ENCODE results near the gene REEP5. TPM values are rescaled to one million over a fixed set of nuclear protein-coding genes. Genes with fewer than 3 reads are reported as not detected.
A peak's percentile ranks its signal among the peaks of the same experiment; 100 is the strongest.

The REEP5 gene
- total and polyA plus RNA-seq, 9 of the 15 experiments (the other 6 are each of a cell fraction or from before 2014, with no cell fraction given): 14.7 to 102 (median 36.0) TPM

DNA sequence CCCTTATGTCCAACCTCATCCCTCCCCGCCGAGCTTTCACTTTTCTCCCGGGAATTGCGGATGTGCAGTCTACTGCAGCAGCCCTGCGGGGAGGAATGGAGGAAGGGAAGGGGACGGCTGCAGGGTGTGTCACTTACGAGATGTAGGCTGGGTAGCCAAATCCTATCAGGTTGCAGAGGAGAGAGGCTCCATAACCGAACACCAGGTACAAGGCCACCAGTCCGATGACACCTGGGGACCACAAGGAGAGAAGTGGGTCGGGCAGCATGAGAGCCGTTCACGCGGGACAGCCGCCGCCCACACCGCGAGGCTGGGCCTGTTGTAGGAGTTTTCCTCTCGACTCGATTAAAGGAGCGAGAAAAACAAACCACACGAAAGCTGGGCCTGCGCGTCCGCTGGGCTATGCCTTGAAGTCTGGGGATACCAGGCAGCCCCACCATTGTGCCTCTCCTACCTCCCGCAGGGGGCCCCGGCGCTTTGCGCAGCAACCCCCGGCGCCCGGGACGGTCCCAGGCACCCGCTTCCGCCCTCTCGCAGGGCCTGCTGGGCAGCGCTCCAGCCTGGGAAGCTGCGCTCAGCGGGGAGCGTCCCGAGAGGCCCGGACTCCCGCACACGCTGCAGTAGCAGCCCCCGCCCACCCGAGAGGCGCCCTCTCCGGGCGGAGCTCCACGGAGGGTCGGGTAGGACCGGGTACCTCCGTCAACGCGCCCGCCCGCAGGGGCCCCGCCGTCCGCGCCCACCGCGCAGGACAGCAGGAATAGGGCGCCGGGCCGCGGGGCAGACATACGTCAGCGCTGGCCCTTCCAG is 798 bp downstream of the REEP5 start:
- peak; percentile 74 to 78 (median 78) for DNase-seq (ENCODE audit: extremely low read depth in 1 of 4, low spot score in 3 of 4)
- peaks cover 18 to 20% of the 10 kb centered on the region in 2 experiments for H3K4me1 ChIP-seq (replicated peaks in 1 of 2; ENCODE audit: control insufficient read depth in 2 of 2, insufficient read depth in 2 of 2, low read length in 2 of 2)
- H3K79me2 ChIP-seq (ENCODE audit: control insufficient read depth, insufficient read depth, low read length): peaks cover 21% of the 10 kb centered on the region
- TF ChIP-seq EP300 (IDR thresholded peaks at IDR 0.05; ENCODE audit: low read length) (no peak), E2F6 (IDR thresholded peaks at IDR 0.05; ENCODE audit: borderline replicate concordance in 1 of 2, extremely low read depth in 1 of 2, insufficient read depth in 1 of 2, insufficient read length in 1 of 2, low read depth in 1 of 2, low read length in 1 of 2, poor library complexity in 1 of 2, severe bottlenecking in 1 of 2) (peak in 1 of 2 experiments; percentile 19), PURB (CRISPR knock-in tag; IDR thresholded peaks at IDR 0.05; ENCODE audit: low read depth) (no peak), SUPT5H (IDR thresholded peaks at IDR 0.05) (no peak), TRIM24 (IDR thresholded peaks at IDR 0.05) (no peak), CBFA2T2 (conservative IDR thresholded peaks at IDR 0.05) (no peak)
- TF ChIP-seq, protein P1, sequence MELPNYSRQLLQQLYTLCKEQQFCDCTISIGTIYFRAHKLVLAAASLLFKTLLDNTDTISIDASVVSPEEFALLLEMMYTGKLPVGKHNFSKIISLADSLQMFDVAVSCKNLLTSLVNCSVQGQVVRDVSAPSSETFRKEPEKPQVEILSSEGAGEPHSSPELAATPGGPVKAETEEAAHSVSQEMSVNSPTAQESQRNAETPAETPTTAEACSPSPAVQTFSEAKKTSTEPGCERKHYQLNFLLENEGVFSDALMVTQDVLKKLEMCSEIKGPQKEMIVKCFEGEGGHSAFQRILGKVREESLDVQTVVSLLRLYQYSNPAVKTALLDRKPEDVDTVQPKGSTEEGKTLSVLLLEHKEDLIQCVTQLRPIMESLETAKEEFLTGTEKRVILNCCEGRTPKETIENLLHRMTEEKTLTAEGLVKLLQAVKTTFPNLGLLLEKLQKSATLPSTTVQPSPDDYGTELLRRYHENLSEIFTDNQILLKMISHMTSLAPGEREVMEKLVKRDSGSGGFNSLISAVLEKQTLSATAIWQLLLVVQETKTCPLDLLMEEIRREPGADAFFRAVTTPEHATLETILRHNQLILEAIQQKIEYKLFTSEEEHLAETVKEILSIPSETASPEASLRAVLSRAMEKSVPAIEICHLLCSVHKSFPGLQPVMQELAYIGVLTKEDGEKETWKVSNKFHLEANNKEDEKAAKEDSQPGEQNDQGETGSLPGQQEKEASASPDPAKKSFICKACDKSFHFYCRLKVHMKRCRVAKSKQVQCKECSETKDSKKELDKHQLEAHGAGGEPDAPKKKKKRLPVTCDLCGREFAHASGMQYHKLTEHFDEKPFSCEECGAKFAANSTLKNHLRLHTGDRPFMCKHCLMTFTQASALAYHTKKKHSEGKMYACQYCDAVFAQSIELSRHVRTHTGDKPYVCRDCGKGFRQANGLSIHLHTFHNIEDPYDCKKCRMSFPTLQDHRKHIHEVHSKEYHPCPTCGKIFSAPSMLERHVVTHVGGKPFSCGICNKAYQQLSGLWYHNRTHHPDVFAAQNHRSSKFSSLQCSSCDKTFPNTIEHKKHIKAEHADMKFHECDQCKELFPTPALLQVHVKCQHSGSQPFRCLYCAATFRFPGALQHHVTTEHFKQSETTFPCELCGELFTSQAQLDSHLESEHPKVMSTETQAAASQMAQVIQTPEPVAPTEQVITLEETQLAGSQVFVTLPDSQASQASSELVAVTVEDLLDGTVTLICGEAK (IDR thresholded peaks at IDR 0.05): no peak
- TF ChIP-seq, protein P1 (CRISPR knock-in tag; IDR thresholded peaks at IDR 0.05): 0 out of 2 replicates have a peak, but pooled peaks have one; percentile 26
- TF ChIP-seq, protein P2, sequence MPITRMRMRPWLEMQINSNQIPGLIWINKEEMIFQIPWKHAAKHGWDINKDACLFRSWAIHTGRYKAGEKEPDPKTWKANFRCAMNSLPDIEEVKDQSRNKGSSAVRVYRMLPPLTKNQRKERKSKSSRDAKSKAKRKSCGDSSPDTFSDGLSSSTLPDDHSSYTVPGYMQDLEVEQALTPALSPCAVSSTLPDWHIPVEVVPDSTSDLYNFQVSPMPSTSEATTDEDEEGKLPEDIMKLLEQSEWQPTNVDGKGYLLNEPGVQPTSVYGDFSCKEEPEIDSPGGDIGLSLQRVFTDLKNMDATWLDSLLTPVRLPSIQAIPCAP (CRISPR knock-in tag; IDR thresholded peaks at IDR 0.05; ENCODE audit: borderline replicate concordance): 0 out of 2 replicates have a peak, but pooled peaks have one; percentile 35

More for the DNA sequence above, 798 bp downstream of the REEP5 start:
- intact Hi-C loops (cut with micrococcal nuclease) (loop anchor here (1.0 to 5.0 kb wide), 4 partner anchors 43 to 229 kb away; partner anchors contain the start of gene SRP19), in situ Hi-C loops (cut with MboI) (no loop called here)
- POLR2A ChIA-PET: interaction anchor here (0.7 to 1.9 kb wide), 8 partner anchors 8 to 73 kb away, joined by 3 to 7 read pairs (median 4); partner anchors contain the start of gene SRP19
- 0% methylated on average over 27 of the region's 68 CpGs for WGBS (ENCODE audit: insufficient coverage, low coverage, missing lambda C conversion rate)
- Histone ChIP-seq H3K4me2 (ENCODE audit: insufficient read depth, low read length) (peak overlapping the region; percentile 98), H3K9me1 (ENCODE audit: control insufficient read depth, insufficient read depth, low read length) (no peaks in the 10 kb centered on the region), H3K9ac (ENCODE audit: insufficient read depth in 1 of 2, low read depth in 2 of 2, low read length in 2 of 2) (peak overlapping the region; percentile 89 to 93), H4K20me1 (replicated peaks; ENCODE audit: control insufficient read depth, insufficient read depth, low read length) (no peaks in the 10 kb centered on the region), H3K27me3 (ENCODE audit: control insufficient read depth in 2 of 2, insufficient read depth in 2 of 2, low read length in 2 of 2) (no peaks in the 10 kb centered on the region), H3K36me3 (ENCODE audit: control insufficient read depth, insufficient read depth, low read length) (peaks cover 35% of the 10 kb centered on the region), H3K9me3 (replicated peaks; ENCODE audit: control insufficient read depth, insufficient read depth, low read depth, low read length) (no peaks in the 10 kb centered on the region), H3K27ac (ENCODE audit: extremely low read depth, low read depth, low read length) (peak overlapping the region; percentile 89), H2AFZ (ENCODE audit: low read depth, low read length) (peak overlapping the region; percentile 98), H3K4me3 (peak overlapping the region; percentile 92)
- FAIRE-seq (peak; percentile 26), ATAC-seq (peak; percentile 88)
- BruUV-seq (replicated peaks): no TSS peak
- CTCF ChIA-PET (ENCODE audit: low intra/inter-chr PET ratio): interaction anchor here (0.5 kb wide), 1 partner anchor 26 kb away, joined by 3 read pairs; no protein-coding TSS in a partner anchor
